Liver (tissue), 9 donors: ENCODE data around the gene STAT6. TPM values are rescaled to one million over a fixed set of nuclear protein-coding genes. Genes with fewer than 3 reads are reported as not detected.

ENCODE experiments used
- DNase-seq: peaks from one replicate; pipeline ENCODE4 v3.0.0-alpha.2; 2017; ENCODE audit warnings: low spot score
- H3K27ac ChIP-seq, 2 donors: one replicate each; pipeline ENCODE4 v1.7.0; 2013; ENCODE audit warnings: inconsistent platforms in 2 of 2, low read length in 2 of 2, control low read depth in 1 of 2, low read depth in 1 of 2, mild to moderate bottlenecking in 1 of 2
- H3K27me3 ChIP-seq, 4 donors: one replicate each; pipeline versions ENCODE4 v1.6.1 to v1.7.0; 2013; ENCODE audit warnings: low read length in 3 of 4, inconsistent platforms in 1 of 4, mild to moderate bottlenecking in 1 of 4, moderate library complexity in 1 of 4; ENCODE audit not compliant: control insufficient read depth in 4 of 4, insufficient read depth in 4 of 4
- H3K36me3 ChIP-seq, 4 donors: one replicate each; pipeline versions ENCODE4 v1.6.1 to v1.7.0; 2013; ENCODE audit warnings: low read length in 3 of 4, mild to moderate bottlenecking in 3 of 4, low read depth in 1 of 4, moderate library complexity in 1 of 4; ENCODE audit not compliant: control insufficient read depth in 4 of 4, insufficient read depth in 3 of 4
- H3K4me1 ChIP-seq, 4 donors: one replicate each; pipeline versions ENCODE4 v1.6.1 to v1.7.0; 2013; ENCODE audit warnings: low read length in 3 of 4, mild to moderate bottlenecking in 3 of 4, moderate library complexity in 1 of 4; ENCODE audit not compliant: control insufficient read depth in 4 of 4, insufficient read depth in 4 of 4
- H3K4me3 ChIP-seq, 3 donors: one replicate each; pipeline versions ENCODE4 v1.6.1 to v1.7.0; 2013; ENCODE audit warnings: low read length in 3 of 3, control low read depth in 1 of 3, low read depth in 1 of 3, mild to moderate bottlenecking in 1 of 3
- H3K9ac ChIP-seq, 2 donors: one replicate each; pipeline ENCODE4 v1.7.0; 2013; ENCODE audit warnings: low read length in 2 of 2, mild to moderate bottlenecking in 2 of 2, moderate library complexity in 2 of 2, control low read depth in 1 of 2, low read depth in 1 of 2
- H3K9me3 ChIP-seq, 4 donors: one replicate each; pipeline versions ENCODE4 v1.6.1 to v1.7.0; 2013; ENCODE audit warnings: low read length in 3 of 4; ENCODE audit not compliant: control insufficient read depth in 4 of 4
- EGR1 ChIP-seq, 2 donors: IDR thresholded peaks; 2 replicates each; pipeline ENCODE4 v1.6.1; 2016 to 2018; ENCODE audit warnings: antibody characterized with exemption in 2 of 2, low read depth in 2 of 2
- FOXA1 ChIP-seq: IDR thresholded peaks from 2 replicates; pipeline ENCODE4 v1.6.1; 2016; ENCODE audit warnings: antibody characterized with exemption
- FOXA2 ChIP-seq: IDR thresholded peaks from 2 replicates; pipeline ENCODE4 v1.6.1; 2016; ENCODE audit warnings: antibody characterized with exemption
- GABPA ChIP-seq, 2 donors: IDR thresholded peaks in 1 of 2; conservative IDR thresholded peaks in 1 of 2; 2 replicates each; pipeline ENCODE4 v1.6.1; 2016; ENCODE audit warnings: antibody characterized with exemption in 2 of 2, mild to moderate bottlenecking in 1 of 2, moderate library complexity in 1 of 2
- HNF4G ChIP-seq: IDR thresholded peaks from 2 replicates; pipeline ENCODE4 v1.6.1; 2016; ENCODE audit warnings: antibody characterized with exemption
- NR2F2 ChIP-seq: IDR thresholded peaks from 2 replicates; pipeline ENCODE4 v1.6.1; 2016; ENCODE audit warnings: antibody characterized with exemption
- RAD21 ChIP-seq, 2 donors: IDR thresholded peaks; 2 replicates each; pipeline ENCODE4 v1.6.1; 2016; ENCODE audit warnings: antibody characterized with exemption in 2 of 2, mild to moderate bottlenecking in 2 of 2
- RXRA ChIP-seq, 2 donors: IDR thresholded peaks; 2 replicates each; pipeline ENCODE4 v1.6.1; 2017 to 2018; ENCODE audit warnings: antibody characterized with exemption in 2 of 2, mild to moderate bottlenecking in 1 of 2
- SP1 ChIP-seq: IDR thresholded peaks from 2 replicates; pipeline ENCODE4 v1.6.1; 2018; ENCODE audit warnings: antibody characterized with exemption, mild to moderate bottlenecking
- YY1 ChIP-seq: IDR thresholded peaks from 2 replicates; pipeline ENCODE4 v1.6.1; 2016; ENCODE audit warnings: antibody characterized with exemption, mild to moderate bottlenecking
- WGBS: extraction: QIAGEN DNeasy Blood & Tissue Kit; methylation state at CpG from one replicate; pipeline ENCODE4 v1.1.7; 2013; 5-methylcytosine and 5-hydroxymethylcytosine counted together
- polyA plus RNA-seq, 2 donors: library from polyadenylated mRNA; stranded (reverse) in 1 of 2; unstranded in 1 of 2; fragments of 200-250 nt in 1 of 2; fragments of >200 nt in 1 of 2; fragmentation: Nextera tagmentation in 1 of 2; extraction: Ambion mirVana in 1 of 2; gene quantifications; one replicate each; pipeline versions ENCODE4 v1.2.1 to v1.2.3, GENCODE V29; 2013 to 2015
- total RNA-seq, 2 donors: library from RNA; depleted of rRNA; stranded (reverse); fragments of >200 nt; gene quantifications; one replicate each; pipeline ENCODE4 v1.2.3, GENCODE V29; 2014
- TF ChIP-seq, protein P1 (sequence below): IDR thresholded peaks from 2 replicates; pipeline ENCODE4 v1.6.1; 2016; ENCODE audit warnings: antibody characterized with exemption
- TF ChIP-seq, protein P2 (sequence below): IDR thresholded peaks from 2 replicates; pipeline ENCODE4 v1.6.1; 2016; ENCODE audit warnings: antibody characterized with exemption, mild to moderate bottlenecking
- TF ChIP-seq, protein P3 (sequence below): fragments of 150-350 bp; IDR thresholded peaks from 2 replicates; pipeline ENCODE4 v1.5.1; 2017; ENCODE audit warnings: improper control_type of control experiment, low read depth, low read length; ENCODE audit not compliant: missing input control
- TF ChIP-seq, protein P4 (sequence below): IDR thresholded peaks from 2 replicates; pipeline ENCODE4 v1.6.1; 2016; ENCODE audit warnings: antibody characterized with exemption
- donor health status: healthy.
- donor health status: healthy.
- donor health status: healthy.
- donor health status: healthy.
- donor health status: healthy.

STAT6 gene
- total and polyA plus RNA-seq, 4 donors, result 27.4 to 57.4 (median 43.6) TPM

DNA sequence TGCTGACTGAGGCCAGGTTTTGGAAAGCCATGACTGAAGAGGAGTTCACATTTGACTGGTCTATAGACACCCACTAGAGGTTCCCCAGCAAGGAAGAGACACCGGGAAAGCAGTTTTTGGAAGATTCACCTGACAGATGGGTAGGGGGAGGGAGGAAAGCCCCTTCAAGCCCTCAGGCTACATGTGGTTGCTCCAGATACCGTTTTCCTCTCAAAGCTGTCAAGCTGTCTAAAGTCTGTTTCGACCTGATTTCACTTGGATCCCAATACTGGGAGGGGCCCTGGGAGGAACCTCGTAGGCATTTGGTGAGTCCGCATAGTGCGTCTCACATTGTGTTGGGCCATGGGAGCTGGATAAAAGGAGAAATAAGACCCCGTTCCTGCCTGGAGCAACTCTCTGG is 15.4 kb upstream of the STAT6 start:
- Histone ChIP-seq H3K27ac (peak overlapping the region; percentile 87 to 99), H3K27me3 (no peaks in the 10 kb centered on the region), H3K9me3 (no peaks in the 10 kb centered on the region), H3K36me3 (no peaks in the 10 kb centered on the region), H3K4me1 (peaks cover 5 to 28% (median 23%) of the 10 kb centered on the region in 4 donors), H3K9ac (peak overlapping the region; percentile 13 to 50), H3K4me3 (peak overlapping the region in 2 of 3 donors; percentile 46 to 78)
- 25% methylated on average over 7 of the region's 7 CpGs for WGBS
- no peak for DNase-seq
- TF ChIP-seq, protein P1, sequence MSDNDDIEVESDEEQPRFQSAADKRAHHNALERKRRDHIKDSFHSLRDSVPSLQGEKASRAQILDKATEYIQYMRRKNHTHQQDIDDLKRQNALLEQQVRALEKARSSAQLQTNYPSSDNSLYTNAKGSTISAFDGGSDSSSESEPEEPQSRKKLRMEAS, result no peak
- TF ChIP-seq HNF4G, result no peak
- TF ChIP-seq SP1, result no peak
- no peak for TF ChIP-seq RXRA (IDR thresholded peaks at IDR 0.05)
- TF ChIP-seq, protein P2, sequence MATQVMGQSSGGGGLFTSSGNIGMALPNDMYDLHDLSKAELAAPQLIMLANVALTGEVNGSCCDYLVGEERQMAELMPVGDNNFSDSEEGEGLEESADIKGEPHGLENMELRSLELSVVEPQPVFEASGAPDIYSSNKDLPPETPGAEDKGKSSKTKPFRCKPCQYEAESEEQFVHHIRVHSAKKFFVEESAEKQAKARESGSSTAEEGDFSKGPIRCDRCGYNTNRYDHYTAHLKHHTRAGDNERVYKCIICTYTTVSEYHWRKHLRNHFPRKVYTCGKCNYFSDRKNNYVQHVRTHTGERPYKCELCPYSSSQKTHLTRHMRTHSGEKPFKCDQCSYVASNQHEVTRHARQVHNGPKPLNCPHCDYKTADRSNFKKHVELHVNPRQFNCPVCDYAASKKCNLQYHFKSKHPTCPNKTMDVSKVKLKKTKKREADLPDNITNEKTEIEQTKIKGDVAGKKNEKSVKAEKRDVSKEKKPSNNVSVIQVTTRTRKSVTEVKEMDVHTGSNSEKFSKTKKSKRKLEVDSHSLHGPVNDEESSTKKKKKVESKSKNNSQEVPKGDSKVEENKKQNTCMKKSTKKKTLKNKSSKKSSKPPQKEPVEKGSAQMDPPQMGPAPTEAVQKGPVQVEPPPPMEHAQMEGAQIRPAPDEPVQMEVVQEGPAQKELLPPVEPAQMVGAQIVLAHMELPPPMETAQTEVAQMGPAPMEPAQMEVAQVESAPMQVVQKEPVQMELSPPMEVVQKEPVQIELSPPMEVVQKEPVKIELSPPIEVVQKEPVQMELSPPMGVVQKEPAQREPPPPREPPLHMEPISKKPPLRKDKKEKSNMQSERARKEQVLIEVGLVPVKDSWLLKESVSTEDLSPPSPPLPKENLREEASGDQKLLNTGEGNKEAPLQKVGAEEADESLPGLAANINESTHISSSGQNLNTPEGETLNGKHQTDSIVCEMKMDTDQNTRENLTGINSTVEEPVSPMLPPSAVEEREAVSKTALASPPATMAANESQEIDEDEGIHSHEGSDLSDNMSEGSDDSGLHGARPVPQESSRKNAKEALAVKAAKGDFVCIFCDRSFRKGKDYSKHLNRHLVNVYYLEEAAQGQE, result no peak
- TF ChIP-seq, protein P3, sequence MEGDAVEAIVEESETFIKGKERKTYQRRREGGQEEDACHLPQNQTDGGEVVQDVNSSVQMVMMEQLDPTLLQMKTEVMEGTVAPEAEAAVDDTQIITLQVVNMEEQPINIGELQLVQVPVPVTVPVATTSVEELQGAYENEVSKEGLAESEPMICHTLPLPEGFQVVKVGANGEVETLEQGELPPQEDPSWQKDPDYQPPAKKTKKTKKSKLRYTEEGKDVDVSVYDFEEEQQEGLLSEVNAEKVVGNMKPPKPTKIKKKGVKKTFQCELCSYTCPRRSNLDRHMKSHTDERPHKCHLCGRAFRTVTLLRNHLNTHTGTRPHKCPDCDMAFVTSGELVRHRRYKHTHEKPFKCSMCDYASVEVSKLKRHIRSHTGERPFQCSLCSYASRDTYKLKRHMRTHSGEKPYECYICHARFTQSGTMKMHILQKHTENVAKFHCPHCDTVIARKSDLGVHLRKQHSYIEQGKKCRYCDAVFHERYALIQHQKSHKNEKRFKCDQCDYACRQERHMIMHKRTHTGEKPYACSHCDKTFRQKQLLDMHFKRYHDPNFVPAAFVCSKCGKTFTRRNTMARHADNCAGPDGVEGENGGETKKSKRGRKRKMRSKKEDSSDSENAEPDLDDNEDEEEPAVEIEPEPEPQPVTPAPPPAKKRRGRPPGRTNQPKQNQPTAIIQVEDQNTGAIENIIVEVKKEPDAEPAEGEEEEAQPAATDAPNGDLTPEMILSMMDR, result no peak
- no peak for TF ChIP-seq FOXA1
- no peak for TF ChIP-seq NR2F2
- no peak for TF ChIP-seq YY1
- no peak for TF ChIP-seq FOXA2
- TF ChIP-seq, protein P4, sequence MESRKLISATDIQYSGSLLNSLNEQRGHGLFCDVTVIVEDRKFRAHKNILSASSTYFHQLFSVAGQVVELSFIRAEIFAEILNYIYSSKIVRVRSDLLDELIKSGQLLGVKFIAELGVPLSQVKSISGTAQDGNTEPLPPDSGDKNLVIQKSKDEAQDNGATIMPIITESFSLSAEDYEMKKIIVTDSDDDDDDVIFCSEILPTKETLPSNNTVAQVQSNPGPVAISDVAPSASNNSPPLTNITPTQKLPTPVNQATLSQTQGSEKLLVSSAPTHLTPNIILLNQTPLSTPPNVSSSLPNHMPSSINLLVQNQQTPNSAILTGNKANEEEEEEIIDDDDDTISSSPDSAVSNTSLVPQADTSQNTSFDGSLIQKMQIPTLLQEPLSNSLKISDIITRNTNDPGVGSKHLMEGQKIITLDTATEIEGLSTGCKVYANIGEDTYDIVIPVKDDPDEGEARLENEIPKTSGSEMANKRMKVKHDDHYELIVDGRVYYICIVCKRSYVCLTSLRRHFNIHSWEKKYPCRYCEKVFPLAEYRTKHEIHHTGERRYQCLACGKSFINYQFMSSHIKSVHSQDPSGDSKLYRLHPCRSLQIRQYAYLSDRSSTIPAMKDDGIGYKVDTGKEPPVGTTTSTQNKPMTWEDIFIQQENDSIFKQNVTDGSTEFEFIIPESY, result no peak
- TF ChIP-seq EGR1 (IDR thresholded peaks at IDR 0.05; ENCODE audit: low read depth in 2 of 2), result no peak
- no peak for TF ChIP-seq RAD21 (IDR thresholded peaks at IDR 0.05)
- no peak for TF ChIP-seq GABPA (IDR thresholded peaks at IDR 0.05 in 1 of 2, conservative IDR thresholded peaks at IDR 0.05 in 1 of 2)

DNA sequence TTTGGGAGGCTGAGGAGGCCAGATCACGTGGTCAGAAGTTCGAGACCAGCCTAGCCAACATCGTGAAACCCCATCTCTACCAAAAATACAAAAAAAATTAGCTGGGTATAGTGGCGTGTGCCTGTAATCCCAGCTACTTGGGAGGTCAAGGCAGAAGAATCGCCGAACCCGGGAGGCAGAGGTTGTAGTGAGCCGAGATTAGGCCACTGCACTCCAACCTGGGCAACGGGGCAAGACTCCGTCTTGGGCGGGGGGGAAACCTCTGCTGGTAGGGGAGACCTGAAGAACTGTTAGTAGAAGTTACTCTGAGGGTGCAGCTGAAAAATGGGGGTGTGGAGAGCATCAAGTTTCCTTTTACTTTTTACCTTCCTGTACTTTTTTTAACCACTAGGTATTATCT is 14.9 kb upstream of the STAT6 start:
- Histone ChIP-seq H3K4me3 (no peak overlapping the region), H3K9ac (no peak overlapping the region), H3K27ac (no peak overlapping the region), H3K36me3 (no peaks in the 10 kb centered on the region), H3K27me3 (no peaks in the 10 kb centered on the region), H3K9me3 (no peaks in the 10 kb centered on the region), H3K4me1 (peaks cover 2 to 23% (median 18%) of the 10 kb centered on the region in 4 donors)
- TF ChIP-seq, protein P3, result no peak
- DNase-seq, result no peak
- 90% methylated on average over 11 of the region's 11 CpGs for WGBS
